GM23338 (cell line): ENCODE data around the gene EYA3. TPM values are rescaled to one million over a fixed set of nuclear protein-coding genes. Genes with fewer than 3 reads are reported as not detected.

Experiments
- ATAC-seq: fragments of 200-7000 bp; cut with Tn5 transposase; 3 replicates; pipeline ENCODE4 v1.9.1; 2020
- DNase-seq: peaks from one replicate; pipeline ENCODE4 v3.0.0-alpha.2; 2015; ENCODE audit warnings: low spot score
- H2AFZ ChIP-seq: fragments of 200-600 bp; sonication (generic); 2 replicates; pipeline ENCODE4 v1.8.0; 2016; ENCODE audit warnings: antibody characterized with exemption, mild to moderate bottlenecking, moderate library complexity
- H3F3A ChIP-seq: fragments of 200-600 bp; sonication (generic); replicated peaks from 2 replicates; pipeline ENCODE4 v1.8.0; 2017; ENCODE audit warnings: antibody characterized with exemption, mixed run types, low read depth
- H3K27ac ChIP-seq: fragments of 200-600 bp; sonication (generic); 2 replicates; pipeline ENCODE4 v1.6.1; 2016; ENCODE audit warnings: low read depth
- H3K27me3 ChIP-seq: fragments of 200-600 bp; sonication (generic); 2 replicates; pipeline ENCODE4 v1.8.0; 2016; ENCODE audit warnings: mild to moderate bottlenecking, mixed run types, moderate library complexity; ENCODE audit not compliant: insufficient read depth
- H3K36me3 ChIP-seq: fragments of 200-600 bp; sonication (generic); 2 replicates; pipeline ENCODE4 v1.8.0; 2016; ENCODE audit warnings: mild to moderate bottlenecking; ENCODE audit not compliant: insufficient read depth
- H3K4me1 ChIP-seq: fragments of 200-600 bp; sonication (generic); 2 replicates; pipeline ENCODE4 v1.8.0; 2016; ENCODE audit warnings: mild to moderate bottlenecking, moderate library complexity; ENCODE audit not compliant: insufficient read depth
- H3K4me2 ChIP-seq: fragments of 200-600 bp; sonication (generic); 2 replicates; pipeline ENCODE4 v1.7.1; 2017; ENCODE audit warnings: mixed run types
- H3K4me3 ChIP-seq: fragments of 200-600 bp; sonication (generic); 2 replicates; pipeline ENCODE4 v1.6.1; 2016; ENCODE audit warnings: mixed run types
- H3K79me2 ChIP-seq: fragments of 200-600 bp; sonication (generic); replicated peaks from 2 replicates; pipeline ENCODE4 v1.8.0; 2017; ENCODE audit warnings: mild to moderate bottlenecking; ENCODE audit not compliant: insufficient read depth
- H3K9me2 ChIP-seq: fragments of 200-600 bp; sonication (generic); 2 replicates; pipeline ENCODE4 v1.8.0; 2017; ENCODE audit not compliant: insufficient read depth
- H4K20me1 ChIP-seq: fragments of 200-600 bp; sonication (generic); replicated peaks from 2 replicates; pipeline ENCODE4 v1.8.0; 2017; ENCODE audit warnings: mild to moderate bottlenecking; ENCODE audit not compliant: insufficient read depth
- H3K27ac Mint-ChIP-seq: 2 replicates; pipeline ENCODE4 v1.8.0; 2020; ENCODE audit warnings: inconsistent platforms, mild to moderate bottlenecking, moderate library complexity, mixed read lengths
- H3K27me3 Mint-ChIP-seq: 3 replicates; pipeline ENCODE4 v1.8.0; 2022; ENCODE audit warnings: low read depth, mild to moderate bottlenecking, moderate library complexity, mixed read lengths, inconsistent platforms; ENCODE audit not compliant: insufficient read depth, poor library complexity
- H3K36me3 Mint-ChIP-seq: 3 replicates; pipeline ENCODE4 v1.8.0; 2021; ENCODE audit warnings: low read depth, mild to moderate bottlenecking, inconsistent platforms, moderate library complexity, mixed read lengths
- H3K4me1 Mint-ChIP-seq: 3 replicates; pipeline ENCODE4 v1.8.0; 2020; ENCODE audit warnings: mild to moderate bottlenecking, inconsistent platforms, mixed read lengths
- H3K4me3 Mint-ChIP-seq: 3 replicates; pipeline ENCODE4 v1.8.0; 2021; ENCODE audit warnings: moderate library complexity, mild to moderate bottlenecking, inconsistent platforms, mixed read lengths
- H3K9me3 Mint-ChIP-seq: 3 replicates; pipeline ENCODE4 v1.8.0; 2020; ENCODE audit warnings: moderate library complexity, mild to moderate bottlenecking, inconsistent platforms, mixed read lengths
- CREB1 ChIP-seq: fragments of 250-450 bp; sonication (Bioruptor Pico); IDR thresholded peaks from 2 replicates; pipeline ENCODE4 v1.5.0; 2020; ENCODE audit warnings: low read depth, mild to moderate bottlenecking, moderate library complexity
- CTCF ChIP-seq, 2 experiments: fragments of 200-600 bp in 1 of 2; sonication (generic) in 1 of 2; conservative IDR thresholded peaks; 2 replicates each; pipeline versions ENCODE4 v1.5.1 to v1.6.1; 2016 to 2017; ENCODE audit warnings: antibody characterized with exemption in 2 of 2, low read depth in 2 of 2, mild to moderate bottlenecking in 2 of 2, moderate library complexity in 1 of 2
- EZH2 ChIP-seq: fragments of 200-600 bp; sonication (generic); IDR thresholded peaks from one replicate; pipeline ENCODE4 v1.8.0; 2017; ENCODE audit warnings: antibody characterized with exemption, mild to moderate bottlenecking, low read depth; ENCODE audit not compliant: unreplicated experiment
- JUNB ChIP-seq: IDR thresholded peaks from one replicate; pipeline ENCODE4 v1.6.1; 2016; ENCODE audit warnings: antibody characterized with exemption; ENCODE audit not compliant: unreplicated experiment
- NANOG ChIP-seq: IDR thresholded peaks from 2 replicates; pipeline ENCODE4 v1.6.1; 2016; ENCODE audit warnings: antibody characterized with exemption, borderline replicate concordance
- POLR2AphosphoS5 ChIP-seq: IDR thresholded peaks from 2 replicates; pipeline ENCODE4 v1.6.1; 2016; ENCODE audit warnings: antibody characterized with exemption, low read depth
- REST ChIP-seq: IDR thresholded peaks from one replicate; pipeline ENCODE4 v1.6.1; 2018; ENCODE audit warnings: antibody characterized with exemption; ENCODE audit not compliant: unreplicated experiment
- STAT1 ChIP-seq: IDR thresholded peaks from one replicate; pipeline ENCODE4 v1.6.1; 2016; ENCODE audit warnings: antibody characterized with exemption; ENCODE audit not compliant: unreplicated experiment
- ZNF114 ChIP-seq: fragments of 250-450 bp; sonication (Bioruptor Pico); IDR thresholded peaks from 2 replicates; pipeline ENCODE4 v1.5.0; 2020; ENCODE audit warnings: mild to moderate bottlenecking, moderate library complexity
- ZNF462 ChIP-seq: fragments of 250-450 bp; sonication (Bioruptor Pico); IDR thresholded peaks from 2 replicates; pipeline ENCODE4 v1.5.0; 2020; ENCODE audit warnings: mild to moderate bottlenecking, moderate library complexity
- polyA plus RNA-seq: library from polyadenylated mRNA; unstranded; fragments of >200 nt; fragmentation: Nextera tagmentation; extraction: Ambion mirVana; gene quantifications from 2 replicates; pipeline ENCODE4 v1.2.1, GENCODE V29; 2016
- total RNA-seq: library from RNA; depleted of rRNA; stranded (reverse); fragments of >200 nt; shearing (Covaris generic); gene quantifications from 2 replicates; pipeline ENCODE4 v1.2.3, GENCODE V29; 2014

Gene EYA3
- total and polyA plus RNA-seq, 2 experiments from 2014 or later = 12.5 to 33.6 TPM

GRCh38 chr1:27955076-27955475, 133.3 kb downstream of the EYA3 start (continued):
- TF ChIP-seq ZNF462 (CRISPR knock-in tag) (no peak), CTCF (conservative IDR thresholded peaks at IDR 0.05; ENCODE audit: low read depth in 2 of 2) (no peak), EZH2 (no peak), CREB1 (CRISPR knock-in tag) (no peak), POLR2AphosphoS5 (no peak)

DNA sequence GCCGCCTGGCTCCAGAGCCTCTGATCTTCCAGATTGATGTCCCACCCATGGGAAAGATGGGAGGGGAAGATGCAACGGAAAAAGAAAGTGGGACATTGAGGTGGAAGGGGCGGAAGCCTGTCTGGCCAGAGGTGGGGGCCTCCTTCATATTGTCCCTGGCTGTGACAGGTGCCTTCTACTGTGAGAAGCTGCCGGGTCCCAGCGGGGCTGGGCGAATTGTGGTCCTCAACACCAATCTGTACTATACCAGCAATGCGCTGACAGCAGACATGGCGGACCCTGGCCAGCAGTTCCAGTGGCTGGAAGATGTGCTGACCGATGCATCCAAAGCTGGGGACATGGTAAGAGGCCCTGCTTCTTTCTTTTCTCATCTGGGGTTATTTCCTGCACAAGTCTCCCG, 134.2 kb downstream of the EYA3 start:
- H3K27ac Mint-ChIP-seq = no peak overlapping the region
- H3K27me3 Mint-ChIP-seq = peaks cover 4% of the 10 kb centered on the region
- Histone ChIP-seq H3K27me3 (no peaks in the 10 kb centered on the region), H3K9me2 (no peaks in the 10 kb centered on the region), H3K4me3 (no peak overlapping the region), H3K4me2 (no peak overlapping the region), H2AFZ (no peak overlapping the region), H3F3A (peaks cover 5% of the 10 kb centered on the region), H3K79me2 (no peaks in the 10 kb centered on the region), H3K36me3 (peaks cover 16% of the 10 kb centered on the region), H4K20me1 (no peaks in the 10 kb centered on the region; the same call in 1 of the 2 replicates), H3K4me1 (peaks cover 6% of the 10 kb centered on the region; the same call in 1 of the 2 replicates), H3K27ac (no peak overlapping the region)
- no peaks in the 10 kb centered on the region for H3K9me3 Mint-ChIP-seq
- H3K4me1 Mint-ChIP-seq = peaks cover 3% of the 10 kb centered on the region
- TF ChIP-seq STAT1 = no peak
- TF ChIP-seq CREB1 (CRISPR knock-in tag) = no peak
- no peak for TF ChIP-seq CTCF (conservative IDR thresholded peaks at IDR 0.05; ENCODE audit: low read depth in 2 of 2)
- no peak for TF ChIP-seq POLR2AphosphoS5
- TF ChIP-seq JUNB = no peak
- TF ChIP-seq REST = no peak
- no peak for TF ChIP-seq NANOG
- no peak for TF ChIP-seq ZNF114 (CRISPR knock-in tag)
- H3K36me3 Mint-ChIP-seq = peaks cover 49% of the 10 kb centered on the region
- ATAC-seq (no peak), DNase-seq (no peak)
- no peak overlapping the region for H3K4me3 Mint-ChIP-seq
